GM23338 (cell line): Measurements from ENCODE around the gene WBP11.

ENCODE experiments used
- CREB1 ChIP-seq: fragments of 250-450 bp; sonication (Bioruptor Pico); IDR thresholded peaks from 2 replicates; pipeline ENCODE4 v1.5.0; 2020; ENCODE audit warnings: low read depth, mild to moderate bottlenecking, moderate library complexity
- EZH2 ChIP-seq: fragments of 200-600 bp; sonication (generic); IDR thresholded peaks from one replicate; pipeline ENCODE4 v1.8.0; 2017; ENCODE audit warnings: antibody characterized with exemption, mild to moderate bottlenecking, low read depth; ENCODE audit not compliant: unreplicated experiment
- EZH2phosphoT487 ChIP-seq: fragments of 200-600 bp; sonication (generic); IDR thresholded peaks from one replicate; pipeline ENCODE4 v1.8.1; 2018; ENCODE audit warnings: antibody characterized with exemption; ENCODE audit not compliant: unreplicated experiment
- JUNB ChIP-seq: IDR thresholded peaks from one replicate; pipeline ENCODE4 v1.6.1; 2016; ENCODE audit warnings: antibody characterized with exemption; ENCODE audit not compliant: unreplicated experiment
- NANOG ChIP-seq: IDR thresholded peaks from 2 replicates; pipeline ENCODE4 v1.6.1; 2016; ENCODE audit warnings: antibody characterized with exemption, borderline replicate concordance
- POLR2AphosphoS5 ChIP-seq: IDR thresholded peaks from 2 replicates; pipeline ENCODE4 v1.6.1; 2016; ENCODE audit warnings: antibody characterized with exemption, low read depth
- STAT1 ChIP-seq: IDR thresholded peaks from one replicate; pipeline ENCODE4 v1.6.1; 2016; ENCODE audit warnings: antibody characterized with exemption; ENCODE audit not compliant: unreplicated experiment
- ZNF114 ChIP-seq: fragments of 250-450 bp; sonication (Bioruptor Pico); IDR thresholded peaks from 2 replicates; pipeline ENCODE4 v1.5.0; 2020; ENCODE audit warnings: mild to moderate bottlenecking, moderate library complexity
- ZNF331 ChIP-seq: fragments of 250-450 bp; sonication (Bioruptor Pico); IDR thresholded peaks from 2 replicates; pipeline ENCODE4 v1.5.0; 2020; ENCODE audit warnings: low read depth, mild to moderate bottlenecking, moderate library complexity
- TF ChIP-seq, protein P1 (sequence below), 2 experiments: fragments of 200-600 bp in 1 of 2; sonication (generic) in 1 of 2; conservative IDR thresholded peaks; 2 replicates each; pipeline versions ENCODE4 v1.5.1 to v1.6.1; 2016 to 2017; ENCODE audit warnings: antibody characterized with exemption in 2 of 2, low read depth in 2 of 2, mild to moderate bottlenecking in 2 of 2, moderate library complexity in 1 of 2
- TF ChIP-seq, protein P2 (sequence below): IDR thresholded peaks from one replicate; pipeline ENCODE4 v1.6.1; 2018; ENCODE audit warnings: antibody characterized with exemption; ENCODE audit not compliant: unreplicated experiment
- TF ChIP-seq, protein P3 (sequence below): IDR thresholded peaks from 2 replicates; pipeline ENCODE4 v1.6.1; 2016; ENCODE audit warnings: antibody characterized with exemption
- TF ChIP-seq, protein P4 (sequence below): fragments of 250-450 bp; sonication (Bioruptor Pico); IDR thresholded peaks from 2 replicates; pipeline ENCODE4 v1.5.0; 2020; ENCODE audit warnings: mild to moderate bottlenecking, moderate library complexity

DNA sequence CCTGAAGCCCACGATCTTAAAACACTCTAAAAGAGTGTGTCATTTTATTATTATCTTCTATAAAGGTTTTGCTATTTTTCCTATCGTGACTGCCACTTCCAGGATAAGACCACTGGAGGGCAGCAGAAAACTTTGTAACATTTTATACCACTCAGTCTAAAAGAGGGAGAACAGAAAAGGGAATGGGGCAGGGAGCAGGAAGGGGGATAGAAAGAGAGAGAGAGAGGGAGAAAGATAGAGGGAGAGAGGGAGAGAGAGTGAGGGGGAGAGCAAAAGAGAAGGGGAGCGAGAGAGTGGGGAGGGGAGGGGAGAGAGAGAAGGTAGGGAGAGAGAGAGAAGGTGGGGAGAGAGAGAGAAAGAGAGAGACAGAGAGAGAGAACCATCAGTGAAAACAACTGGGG, 42.1 kb upstream of the WBP11 start:
- TF ChIP-seq, protein P1, sequence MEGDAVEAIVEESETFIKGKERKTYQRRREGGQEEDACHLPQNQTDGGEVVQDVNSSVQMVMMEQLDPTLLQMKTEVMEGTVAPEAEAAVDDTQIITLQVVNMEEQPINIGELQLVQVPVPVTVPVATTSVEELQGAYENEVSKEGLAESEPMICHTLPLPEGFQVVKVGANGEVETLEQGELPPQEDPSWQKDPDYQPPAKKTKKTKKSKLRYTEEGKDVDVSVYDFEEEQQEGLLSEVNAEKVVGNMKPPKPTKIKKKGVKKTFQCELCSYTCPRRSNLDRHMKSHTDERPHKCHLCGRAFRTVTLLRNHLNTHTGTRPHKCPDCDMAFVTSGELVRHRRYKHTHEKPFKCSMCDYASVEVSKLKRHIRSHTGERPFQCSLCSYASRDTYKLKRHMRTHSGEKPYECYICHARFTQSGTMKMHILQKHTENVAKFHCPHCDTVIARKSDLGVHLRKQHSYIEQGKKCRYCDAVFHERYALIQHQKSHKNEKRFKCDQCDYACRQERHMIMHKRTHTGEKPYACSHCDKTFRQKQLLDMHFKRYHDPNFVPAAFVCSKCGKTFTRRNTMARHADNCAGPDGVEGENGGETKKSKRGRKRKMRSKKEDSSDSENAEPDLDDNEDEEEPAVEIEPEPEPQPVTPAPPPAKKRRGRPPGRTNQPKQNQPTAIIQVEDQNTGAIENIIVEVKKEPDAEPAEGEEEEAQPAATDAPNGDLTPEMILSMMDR (conservative IDR thresholded peaks at IDR 0.05; ENCODE audit: low read depth in 2 of 2) = peak; percentile 75 to 98
- TF ChIP-seq EZH2 (no peak), JUNB (no peak), CREB1 (CRISPR knock-in tag) (no peak), POLR2AphosphoS5 (no peak), EZH2phosphoT487 (no peak), ZNF114 (CRISPR knock-in tag) (no peak), STAT1 (no peak), ZNF331 (CRISPR knock-in tag) (no peak), NANOG (no peak)
- TF ChIP-seq, protein P2, sequence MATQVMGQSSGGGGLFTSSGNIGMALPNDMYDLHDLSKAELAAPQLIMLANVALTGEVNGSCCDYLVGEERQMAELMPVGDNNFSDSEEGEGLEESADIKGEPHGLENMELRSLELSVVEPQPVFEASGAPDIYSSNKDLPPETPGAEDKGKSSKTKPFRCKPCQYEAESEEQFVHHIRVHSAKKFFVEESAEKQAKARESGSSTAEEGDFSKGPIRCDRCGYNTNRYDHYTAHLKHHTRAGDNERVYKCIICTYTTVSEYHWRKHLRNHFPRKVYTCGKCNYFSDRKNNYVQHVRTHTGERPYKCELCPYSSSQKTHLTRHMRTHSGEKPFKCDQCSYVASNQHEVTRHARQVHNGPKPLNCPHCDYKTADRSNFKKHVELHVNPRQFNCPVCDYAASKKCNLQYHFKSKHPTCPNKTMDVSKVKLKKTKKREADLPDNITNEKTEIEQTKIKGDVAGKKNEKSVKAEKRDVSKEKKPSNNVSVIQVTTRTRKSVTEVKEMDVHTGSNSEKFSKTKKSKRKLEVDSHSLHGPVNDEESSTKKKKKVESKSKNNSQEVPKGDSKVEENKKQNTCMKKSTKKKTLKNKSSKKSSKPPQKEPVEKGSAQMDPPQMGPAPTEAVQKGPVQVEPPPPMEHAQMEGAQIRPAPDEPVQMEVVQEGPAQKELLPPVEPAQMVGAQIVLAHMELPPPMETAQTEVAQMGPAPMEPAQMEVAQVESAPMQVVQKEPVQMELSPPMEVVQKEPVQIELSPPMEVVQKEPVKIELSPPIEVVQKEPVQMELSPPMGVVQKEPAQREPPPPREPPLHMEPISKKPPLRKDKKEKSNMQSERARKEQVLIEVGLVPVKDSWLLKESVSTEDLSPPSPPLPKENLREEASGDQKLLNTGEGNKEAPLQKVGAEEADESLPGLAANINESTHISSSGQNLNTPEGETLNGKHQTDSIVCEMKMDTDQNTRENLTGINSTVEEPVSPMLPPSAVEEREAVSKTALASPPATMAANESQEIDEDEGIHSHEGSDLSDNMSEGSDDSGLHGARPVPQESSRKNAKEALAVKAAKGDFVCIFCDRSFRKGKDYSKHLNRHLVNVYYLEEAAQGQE = no peak
- TF ChIP-seq, protein P3, sequence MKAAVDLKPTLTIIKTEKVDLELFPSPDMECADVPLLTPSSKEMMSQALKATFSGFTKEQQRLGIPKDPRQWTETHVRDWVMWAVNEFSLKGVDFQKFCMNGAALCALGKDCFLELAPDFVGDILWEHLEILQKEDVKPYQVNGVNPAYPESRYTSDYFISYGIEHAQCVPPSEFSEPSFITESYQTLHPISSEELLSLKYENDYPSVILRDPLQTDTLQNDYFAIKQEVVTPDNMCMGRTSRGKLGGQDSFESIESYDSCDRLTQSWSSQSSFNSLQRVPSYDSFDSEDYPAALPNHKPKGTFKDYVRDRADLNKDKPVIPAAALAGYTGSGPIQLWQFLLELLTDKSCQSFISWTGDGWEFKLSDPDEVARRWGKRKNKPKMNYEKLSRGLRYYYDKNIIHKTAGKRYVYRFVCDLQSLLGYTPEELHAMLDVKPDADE = no peak
- TF ChIP-seq, protein P4, sequence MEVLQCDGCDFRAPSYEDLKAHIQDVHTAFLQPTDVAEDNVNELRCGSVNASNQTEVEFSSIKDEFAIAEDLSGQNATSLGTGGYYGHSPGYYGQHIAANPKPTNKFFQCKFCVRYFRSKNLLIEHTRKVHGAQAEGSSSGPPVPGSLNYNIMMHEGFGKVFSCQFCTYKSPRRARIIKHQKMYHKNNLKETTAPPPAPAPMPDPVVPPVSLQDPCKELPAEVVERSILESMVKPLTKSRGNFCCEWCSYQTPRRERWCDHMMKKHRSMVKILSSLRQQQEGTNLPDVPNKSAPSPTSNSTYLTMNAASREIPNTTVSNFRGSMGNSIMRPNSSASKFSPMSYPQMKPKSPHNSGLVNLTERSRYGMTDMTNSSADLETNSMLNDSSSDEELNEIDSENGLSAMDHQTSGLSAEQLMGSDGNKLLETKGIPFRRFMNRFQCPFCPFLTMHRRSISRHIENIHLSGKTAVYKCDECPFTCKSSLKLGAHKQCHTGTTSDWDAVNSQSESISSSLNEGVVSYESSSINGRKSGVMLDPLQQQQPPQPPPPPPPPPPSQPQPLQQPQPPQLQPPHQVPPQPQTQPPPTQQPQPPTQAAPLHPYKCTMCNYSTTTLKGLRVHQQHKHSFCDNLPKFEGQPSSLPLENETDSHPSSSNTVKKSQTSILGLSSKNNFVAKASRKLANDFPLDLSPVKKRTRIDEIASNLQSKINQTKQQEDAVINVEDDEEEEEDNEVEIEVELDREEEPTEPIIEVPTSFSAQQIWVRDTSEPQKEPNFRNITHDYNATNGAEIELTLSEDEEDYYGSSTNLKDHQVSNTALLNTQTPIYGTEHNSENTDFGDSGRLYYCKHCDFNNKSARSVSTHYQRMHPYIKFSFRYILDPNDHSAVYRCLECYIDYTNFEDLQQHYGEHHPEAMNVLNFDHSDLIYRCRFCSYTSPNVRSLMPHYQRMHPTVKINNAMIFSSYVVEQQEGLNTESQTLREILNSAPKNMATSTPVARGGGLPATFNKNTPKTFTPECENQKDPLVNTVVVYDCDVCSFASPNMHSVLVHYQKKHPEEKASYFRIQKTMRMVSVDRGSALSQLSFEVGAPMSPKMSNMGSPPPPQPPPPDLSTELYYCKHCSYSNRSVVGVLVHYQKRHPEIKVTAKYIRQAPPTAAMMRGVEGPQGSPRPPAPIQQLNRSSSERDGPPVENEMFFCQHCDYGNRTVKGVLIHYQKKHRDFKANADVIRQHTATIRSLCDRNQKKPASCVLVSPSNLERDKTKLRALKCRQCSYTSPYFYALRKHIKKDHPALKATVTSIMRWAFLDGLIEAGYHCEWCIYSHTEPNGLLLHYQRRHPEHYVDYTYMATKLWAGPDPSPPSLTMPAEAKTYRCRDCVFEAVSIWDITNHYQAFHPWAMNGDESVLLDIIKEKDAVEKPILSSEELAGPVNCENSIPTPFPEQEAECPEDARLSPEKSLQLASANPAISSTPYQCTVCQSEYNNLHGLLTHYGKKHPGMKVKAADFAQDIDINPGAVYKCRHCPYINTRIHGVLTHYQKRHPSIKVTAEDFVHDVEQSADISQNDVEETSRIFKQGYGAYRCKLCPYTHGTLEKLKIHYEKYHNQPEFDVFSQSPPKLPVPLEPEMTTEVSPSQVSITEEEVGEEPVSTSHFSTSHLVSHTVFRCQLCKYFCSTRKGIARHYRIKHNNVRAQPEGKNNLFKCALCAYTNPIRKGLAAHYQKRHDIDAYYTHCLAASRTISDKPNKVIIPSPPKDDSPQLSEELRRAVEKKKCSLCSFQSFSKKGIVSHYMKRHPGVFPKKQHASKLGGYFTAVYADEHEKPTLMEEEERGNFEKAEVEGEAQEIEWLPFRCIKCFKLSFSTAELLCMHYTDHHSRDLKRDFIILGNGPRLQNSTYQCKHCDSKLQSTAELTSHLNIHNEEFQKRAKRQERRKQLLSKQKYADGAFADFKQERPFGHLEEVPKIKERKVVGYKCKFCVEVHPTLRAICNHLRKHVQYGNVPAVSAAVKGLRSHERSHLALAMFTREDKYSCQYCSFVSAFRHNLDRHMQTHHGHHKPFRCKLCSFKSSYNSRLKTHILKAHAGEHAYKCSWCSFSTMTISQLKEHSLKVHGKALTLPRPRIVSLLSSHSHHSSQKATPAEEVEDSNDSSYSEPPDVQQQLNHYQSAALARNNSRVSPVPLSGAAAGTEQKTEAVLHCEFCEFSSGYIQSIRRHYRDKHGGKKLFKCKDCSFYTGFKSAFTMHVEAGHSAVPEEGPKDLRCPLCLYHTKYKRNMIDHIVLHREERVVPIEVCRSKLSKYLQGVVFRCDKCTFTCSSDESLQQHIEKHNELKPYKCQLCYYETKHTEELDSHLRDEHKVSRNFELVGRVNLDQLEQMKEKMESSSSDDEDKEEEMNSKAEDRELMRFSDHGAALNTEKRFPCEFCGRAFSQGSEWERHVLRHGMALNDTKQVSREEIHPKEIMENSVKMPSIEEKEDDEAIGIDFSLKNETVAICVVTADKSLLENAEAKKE (CRISPR knock-in tag) = no peak
